HG03280 (cell line): ENCODE results near the gene CARMIL3.
"Not testable (repeated sequence)": the region's sequence is repeated elsewhere in the genome, so short reads cannot be mapped to it uniquely, and the experiment has no call there.

Experiments used
- ATAC-seq: cut with Tn5 transposase; IDR thresholded peaks from one replicate; pipeline ENCODE4 v1.9.1; 2021; ENCODE audit warnings: mild to moderate bottlenecking, moderate library complexity; ENCODE audit not compliant: unreplicated experiment

CARMIL3 gene

DNA sequence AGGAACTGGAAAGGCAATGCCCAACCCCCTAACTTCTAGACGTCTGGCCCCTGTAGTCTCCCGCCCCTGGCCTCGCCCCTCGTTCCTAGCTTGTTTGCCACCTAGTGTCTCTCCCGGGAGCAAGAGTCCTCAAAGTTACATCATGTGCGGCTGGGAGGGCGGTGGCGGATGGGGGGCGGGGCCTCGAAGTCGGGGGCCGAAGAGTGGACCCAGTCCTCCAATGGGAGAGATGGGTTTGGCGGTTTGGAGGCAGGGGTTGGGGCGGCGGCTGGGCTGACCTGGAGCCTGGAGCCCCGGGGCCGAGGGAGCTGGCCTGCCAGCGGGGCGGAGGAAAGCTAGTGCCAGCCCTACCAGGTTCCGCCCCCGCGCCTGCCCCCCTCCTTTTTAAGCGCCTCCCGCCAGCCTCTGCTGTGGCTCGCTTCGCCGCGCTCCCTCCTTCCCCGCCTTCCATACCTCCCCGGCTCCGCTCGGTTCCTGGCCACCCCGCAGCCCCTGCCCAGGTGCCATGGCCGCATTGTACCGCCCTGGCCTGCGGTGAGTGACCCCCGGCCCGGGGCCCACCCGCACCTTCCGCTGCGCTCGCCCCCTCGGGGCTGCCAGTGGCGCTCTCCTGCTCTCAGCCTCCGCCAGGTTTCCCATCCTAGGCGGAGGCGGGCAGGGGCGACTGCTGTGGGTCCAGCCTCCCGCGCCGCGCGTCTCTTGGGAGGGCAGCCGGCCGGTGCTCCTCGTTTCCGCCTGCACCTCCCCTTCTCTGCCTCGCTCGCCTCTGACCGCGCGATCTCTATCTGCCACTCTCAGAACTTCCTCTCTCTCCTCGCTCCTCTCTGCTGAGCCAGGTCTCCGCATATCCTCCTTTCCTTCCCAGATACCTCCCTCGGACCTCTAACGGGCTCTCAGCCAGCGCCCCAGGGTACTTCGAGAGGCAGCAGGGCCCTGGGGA is 42.4 kb downstream of the CARMIL3 start, which contains the start of gene PCK2:
PCK2 (plus strand) TSS at position 411 of the 940 bp plus-strand sequence; CDS start at position 506, 95 bp downstream.
- peak; percentile 55 for ATAC-seq

DNA sequence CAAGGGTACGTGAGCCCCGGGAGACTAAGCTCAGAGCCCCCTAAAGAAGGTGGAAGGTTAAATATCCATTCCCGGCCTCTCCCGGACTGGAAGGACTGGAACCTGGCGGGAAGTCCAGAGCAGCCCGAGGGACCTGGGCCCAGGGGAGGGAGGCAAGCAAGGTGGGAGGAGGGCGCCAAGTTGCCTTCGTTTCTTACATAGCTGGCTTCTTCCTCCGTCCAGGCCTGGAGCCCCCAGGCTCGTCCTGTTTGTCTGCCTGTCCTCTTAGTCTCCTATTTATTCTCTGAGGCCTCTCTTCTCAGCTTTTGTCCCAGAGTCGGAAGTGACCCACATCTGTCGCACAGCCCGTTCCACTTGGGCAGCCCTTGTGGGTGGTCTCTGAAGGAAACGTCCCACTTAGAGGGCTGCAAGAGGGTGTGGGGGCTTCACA is 43.0 kb downstream of the CARMIL3 start:
- ATAC-seq: no peak

DNA sequence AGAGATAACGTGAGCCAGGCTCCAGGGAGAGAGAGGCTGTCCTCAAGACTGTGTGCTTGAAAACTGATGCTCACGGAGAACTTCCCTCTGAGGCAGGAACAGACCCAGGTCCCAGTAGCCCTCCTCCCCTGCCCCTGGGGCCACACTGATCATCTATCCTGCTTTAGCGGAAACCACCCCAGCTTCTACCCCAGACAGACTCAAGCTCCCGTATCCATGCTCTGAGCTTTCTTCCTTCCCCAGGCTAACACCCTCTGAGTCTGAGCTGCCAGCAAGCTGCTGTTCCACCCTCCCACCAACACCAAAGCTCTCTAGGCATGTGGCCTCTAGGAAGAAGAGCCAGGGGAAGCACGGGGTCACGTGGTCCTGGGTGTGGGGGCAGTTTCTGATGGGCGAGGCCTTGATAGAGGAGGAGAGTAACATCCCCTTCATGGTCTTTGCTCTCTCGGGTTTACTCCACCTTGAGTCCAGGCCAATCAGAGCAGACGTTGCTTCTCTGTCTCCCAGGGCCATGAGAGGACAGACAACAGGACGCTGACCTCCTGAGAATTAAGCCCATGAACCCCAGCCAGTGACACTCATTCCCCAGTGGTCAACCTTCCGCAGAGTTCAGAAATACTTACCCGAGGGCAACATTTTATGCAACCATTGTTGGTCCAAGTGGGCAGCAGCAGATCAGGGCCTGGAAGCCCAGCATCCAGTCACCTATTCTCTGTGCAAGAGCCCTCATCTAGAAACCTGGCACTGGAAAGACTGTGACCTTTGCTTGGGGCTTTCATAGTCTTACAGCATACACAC is 43.7 kb downstream of the CARMIL3 start:
- ATAC-seq: peak; percentile 53

DNA sequence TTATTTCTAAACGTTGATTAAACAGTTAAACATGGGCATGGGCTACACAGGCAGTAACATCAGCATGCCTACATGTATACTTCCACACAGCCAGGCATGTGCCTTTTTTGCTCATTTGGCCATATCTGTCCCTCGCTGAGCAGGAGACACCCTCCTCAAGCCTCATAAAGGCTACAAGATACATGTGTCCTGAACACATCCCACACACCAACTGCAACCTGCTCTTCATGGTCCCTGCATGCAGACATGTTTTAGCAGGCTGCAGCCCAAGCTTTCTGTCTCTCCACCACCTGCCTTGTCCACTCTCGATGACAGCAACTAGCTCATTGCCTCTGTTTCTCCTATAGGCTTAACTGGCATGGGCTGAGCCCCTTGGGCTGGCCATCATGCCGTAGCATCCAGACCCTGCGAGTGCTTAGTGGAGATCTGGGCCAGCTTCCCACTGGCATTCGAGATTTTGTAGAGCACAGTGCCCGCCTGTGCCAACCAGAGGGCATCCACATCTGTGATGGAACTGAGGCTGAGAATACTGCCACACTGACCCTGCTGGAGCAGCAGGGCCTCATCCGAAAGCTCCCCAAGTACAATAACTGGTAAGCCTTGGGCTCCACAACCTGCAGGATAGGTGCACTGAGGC is 44.9 kb downstream of the CARMIL3 start:
- no peak for ATAC-seq

DNA sequence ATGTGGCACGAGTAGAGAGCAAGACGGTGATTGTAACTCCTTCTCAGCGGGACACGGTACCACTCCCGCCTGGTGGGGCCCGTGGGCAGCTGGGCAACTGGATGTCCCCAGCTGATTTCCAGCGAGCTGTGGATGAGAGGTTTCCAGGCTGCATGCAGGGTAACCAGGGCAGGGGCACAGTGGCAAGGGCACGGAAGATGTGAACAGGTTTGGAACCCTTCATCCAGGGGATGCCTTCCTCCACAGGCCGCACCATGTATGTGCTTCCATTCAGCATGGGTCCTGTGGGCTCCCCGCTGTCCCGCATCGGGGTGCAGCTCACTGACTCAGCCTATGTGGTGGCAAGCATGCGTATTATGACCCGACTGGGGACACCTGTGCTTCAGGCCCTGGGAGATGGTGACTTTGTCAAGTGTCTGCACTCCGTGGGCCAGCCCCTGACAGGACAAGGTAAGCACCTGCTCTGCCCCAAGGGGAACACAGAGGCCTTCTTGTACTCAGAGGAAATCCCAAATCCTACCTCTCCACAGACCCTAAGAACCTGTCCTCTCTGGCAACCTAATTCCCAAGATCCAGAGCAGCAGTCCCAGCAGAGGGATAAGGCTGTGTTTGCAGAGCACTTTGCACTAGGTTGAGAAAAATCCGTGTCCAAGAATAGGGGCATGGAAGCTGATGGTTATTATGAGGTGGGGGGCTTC is 46.6 kb downstream of the CARMIL3 start:
- ATAC-seq: no peak

DNA sequence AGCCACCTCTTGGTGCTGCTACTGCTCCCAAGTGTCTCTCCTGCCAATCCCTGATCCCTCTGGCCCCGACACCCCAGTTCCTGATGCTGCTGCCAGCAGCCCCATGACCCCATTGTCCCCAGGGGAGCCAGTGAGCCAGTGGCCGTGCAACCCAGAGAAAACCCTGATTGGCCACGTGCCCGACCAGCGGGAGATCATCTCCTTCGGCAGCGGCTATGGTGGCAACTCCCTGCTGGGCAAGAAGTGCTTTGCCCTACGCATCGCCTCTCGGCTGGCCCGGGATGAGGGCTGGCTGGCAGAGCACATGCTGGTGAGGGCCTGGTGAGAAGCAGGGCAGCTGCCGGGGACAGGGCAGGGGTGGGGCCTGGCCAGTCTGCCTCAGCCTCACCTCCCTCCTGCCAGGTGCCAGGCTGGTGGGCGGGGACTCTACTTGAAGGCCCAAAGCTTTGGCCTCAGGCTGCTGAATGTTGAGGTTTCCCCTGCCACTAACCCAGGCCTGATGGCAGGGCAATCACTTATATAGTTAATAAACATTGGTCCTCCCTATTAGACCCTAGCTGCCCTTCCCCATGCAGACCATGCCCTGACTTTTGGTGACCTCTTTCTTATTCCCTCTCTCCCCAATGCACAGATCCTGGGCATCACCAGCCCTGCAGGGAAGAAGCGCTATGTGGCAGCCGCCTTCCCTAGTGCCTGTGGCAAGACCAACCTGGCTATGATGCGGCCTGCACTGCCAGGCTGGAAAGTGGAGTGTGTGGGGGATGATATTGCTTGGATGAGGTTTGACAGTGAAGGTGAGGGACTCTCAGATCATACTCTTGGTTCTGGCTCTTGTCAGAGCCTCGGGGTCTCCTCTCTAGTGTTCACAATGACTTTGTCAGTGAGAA is 47.4 kb downstream of the CARMIL3 start:
- ATAC-seq: no peak

DNA sequence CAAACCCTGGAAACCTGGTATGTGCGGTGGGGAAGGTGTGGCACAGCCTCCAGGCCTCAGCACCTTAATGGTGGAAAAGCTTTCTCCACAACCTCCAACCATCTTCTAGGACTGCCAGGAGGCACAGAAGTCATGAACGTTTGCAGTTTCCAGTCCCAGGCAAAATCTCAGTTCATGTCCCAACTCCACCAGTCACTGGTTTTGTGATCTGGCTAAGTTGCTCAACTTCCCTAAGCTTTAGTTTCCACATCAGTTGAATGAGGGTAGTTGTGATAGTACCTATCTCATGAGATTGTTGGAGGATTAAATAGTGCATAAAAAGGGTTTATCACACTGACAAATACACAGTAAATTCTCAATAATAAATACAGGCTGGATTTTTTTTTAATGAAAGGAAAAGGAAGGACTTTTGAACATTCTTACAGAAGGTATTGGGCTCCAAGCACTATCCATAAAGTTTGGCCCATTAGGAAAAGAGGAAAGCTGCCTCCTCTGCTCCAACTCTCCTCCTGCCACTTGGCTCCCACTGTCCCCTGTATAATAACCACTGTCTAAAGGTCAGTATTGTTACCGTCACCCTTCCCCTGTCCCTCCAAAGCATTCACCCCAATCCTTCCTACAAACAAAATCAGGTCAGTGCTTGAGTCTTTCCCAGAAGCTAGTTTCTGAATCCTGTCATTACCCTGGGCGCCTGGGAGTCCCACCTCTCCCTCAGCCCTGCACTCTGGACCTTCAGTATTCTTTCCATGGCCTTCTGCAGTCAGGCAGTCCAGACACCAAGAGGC is 48.6 kb downstream of the CARMIL3 start:
- no peak for ATAC-seq

DNA sequence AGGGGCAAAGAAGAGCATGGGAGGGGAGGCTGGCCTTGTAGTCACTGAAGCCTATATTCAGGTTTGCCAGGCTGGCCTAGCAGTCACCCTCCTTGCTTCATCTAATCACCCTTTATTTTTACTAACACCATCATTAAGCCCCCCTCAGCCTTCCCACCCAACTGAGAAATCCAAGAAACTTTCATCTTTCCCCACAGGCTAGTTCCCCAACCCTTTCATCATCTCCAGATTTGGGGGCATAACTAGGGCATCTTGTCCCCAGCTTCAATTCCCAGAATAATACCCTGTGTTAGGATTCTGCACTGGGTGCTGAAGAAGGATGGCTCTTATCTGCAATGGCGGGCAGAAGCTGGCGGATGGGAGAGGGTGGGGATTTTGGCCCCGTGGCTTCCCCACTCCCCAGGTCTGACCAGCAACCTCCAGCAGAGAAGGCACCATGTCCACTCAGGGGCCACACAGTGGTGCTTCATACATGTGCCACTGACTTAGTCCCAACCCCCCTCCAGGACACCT is 49.2 kb downstream of the CARMIL3 start:
- no peak for ATAC-seq

DNA sequence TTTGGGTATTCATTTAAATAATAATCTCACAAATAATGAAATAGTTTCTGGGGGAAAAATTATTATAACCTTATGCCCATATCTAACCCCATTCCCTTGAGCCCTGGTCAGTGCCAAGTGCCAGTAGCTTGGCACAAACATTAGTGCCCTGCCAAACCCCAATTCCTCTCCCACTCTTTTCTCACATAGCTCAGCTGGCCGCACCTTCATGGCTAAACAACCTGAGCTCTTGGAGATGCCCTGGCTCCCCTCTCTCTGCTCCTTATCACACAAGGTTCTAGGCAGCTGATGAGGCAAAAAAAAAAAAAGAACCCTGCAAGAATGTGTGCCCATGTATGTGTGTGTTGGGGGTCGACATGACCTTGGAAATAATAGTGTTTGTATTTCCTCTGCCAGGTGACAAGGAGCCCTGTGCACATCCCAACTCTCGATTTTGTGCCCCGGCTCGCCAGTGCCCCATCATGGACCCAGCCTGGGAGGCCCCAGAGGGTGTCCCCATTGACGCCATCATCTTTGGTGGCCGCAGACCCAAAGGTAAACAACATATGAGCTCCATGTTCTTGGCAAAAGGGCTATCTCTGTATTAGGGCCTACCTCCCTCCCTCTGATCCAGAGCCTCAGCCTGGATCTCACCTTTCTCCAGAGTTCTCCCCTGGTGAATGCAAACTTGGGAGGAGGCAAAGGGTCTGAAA is 50.7 kb downstream of the CARMIL3 start:
- ATAC-seq: no peak

DNA sequence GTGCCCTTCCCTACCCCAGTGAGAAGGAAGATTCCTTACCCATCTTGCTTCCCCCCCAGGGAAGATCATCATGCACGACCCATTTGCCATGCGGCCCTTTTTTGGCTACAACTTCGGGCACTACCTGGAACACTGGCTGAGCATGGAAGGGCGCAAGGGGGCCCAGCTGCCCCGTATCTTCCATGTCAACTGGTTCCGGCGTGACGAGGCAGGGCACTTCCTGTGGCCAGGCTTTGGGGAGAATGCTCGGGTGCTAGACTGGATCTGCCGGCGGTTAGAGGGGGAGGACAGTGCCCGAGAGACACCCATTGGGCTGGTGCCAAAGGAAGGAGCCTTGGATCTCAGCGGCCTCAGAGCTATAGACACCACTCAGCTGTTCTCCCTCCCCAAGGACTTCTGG is 51.6 kb downstream of the CARMIL3 start:
- no peak for ATAC-seq

DNA sequence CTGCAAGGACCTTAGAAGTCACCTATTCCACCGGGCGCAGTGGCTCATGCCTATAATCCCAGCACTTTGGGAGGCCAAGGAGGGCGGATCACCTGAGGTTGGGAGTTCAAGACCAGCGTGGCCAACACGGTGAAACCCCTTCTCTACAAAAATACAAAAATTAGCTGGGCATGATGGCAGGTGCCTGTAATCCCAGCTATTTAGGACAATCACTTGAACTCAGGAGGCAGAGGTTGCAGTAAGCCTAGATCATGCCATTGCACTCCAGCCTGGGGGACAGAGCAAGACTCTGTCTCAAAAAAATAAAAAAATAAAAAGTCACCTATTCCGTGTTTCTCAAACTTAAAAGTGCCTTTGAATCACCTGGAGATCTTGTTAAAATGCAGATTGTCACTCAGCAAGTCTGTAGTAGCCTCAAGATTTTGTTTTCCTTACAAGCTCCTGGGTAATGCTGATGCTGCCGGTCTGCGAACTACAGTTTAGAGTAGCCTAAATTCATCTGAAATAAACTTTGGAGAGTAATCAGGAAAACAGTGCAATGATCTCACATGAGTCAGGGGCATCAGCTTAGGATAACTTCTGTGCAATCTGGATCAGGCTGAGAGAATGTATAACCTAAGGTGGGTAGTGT is 53.9 kb downstream of the CARMIL3 start:
- ATAC-seq: not testable (repeated sequence)

DNA sequence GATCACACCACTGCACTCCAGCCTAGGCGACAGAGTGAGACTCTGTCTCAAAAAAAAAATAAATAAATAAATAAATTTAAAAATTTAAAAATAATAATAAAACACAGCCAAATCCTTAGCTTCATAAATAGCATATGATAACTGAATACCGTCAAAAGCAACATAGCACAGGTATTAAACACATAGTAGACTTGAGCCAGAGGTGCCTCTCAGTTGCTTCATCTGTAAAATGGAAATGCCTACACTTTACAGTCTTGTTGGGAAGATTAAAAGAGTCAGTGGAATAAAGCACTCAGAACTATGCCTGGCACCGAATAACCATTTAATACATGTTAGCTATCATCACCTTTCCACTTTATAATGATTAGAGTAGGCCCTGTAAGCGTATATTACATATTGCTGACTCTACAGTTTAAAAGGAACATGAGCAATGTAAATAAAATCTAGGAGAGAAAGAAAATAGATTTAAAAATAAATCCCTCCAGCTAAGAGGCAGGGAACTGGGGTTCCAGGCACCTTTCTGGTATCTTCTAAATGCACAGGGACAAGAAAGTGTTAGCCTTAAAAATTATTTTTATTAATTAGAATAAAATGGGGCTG is 55.0 kb downstream of the CARMIL3 start:
- ATAC-seq: no peak

DNA sequence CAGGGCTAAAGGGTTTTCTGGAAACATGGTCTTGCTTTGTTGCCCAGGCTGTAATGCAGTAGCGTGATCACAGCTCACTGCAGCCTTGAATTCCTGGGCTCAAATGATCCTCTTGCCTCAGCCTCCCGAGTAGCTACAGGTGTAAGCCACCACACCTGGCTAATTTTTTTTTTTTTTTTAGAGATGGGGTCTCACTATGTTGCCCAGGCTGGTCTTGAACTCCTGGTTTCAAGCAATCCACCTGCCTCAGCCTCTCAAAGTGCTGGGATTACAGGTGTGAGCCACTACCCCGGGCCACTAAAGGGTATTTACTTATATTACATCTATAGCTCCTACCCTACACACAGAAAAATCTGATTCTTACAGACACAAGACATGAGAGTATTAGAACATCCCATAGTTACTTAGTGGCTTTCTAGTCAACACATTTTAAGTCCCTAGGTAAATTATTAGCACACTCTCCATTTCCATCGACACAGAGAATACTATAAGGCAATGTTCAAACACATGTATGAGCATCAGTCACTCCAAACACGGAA is 56.6 kb downstream of the CARMIL3 start:
- ATAC-seq: no peak

DNA sequence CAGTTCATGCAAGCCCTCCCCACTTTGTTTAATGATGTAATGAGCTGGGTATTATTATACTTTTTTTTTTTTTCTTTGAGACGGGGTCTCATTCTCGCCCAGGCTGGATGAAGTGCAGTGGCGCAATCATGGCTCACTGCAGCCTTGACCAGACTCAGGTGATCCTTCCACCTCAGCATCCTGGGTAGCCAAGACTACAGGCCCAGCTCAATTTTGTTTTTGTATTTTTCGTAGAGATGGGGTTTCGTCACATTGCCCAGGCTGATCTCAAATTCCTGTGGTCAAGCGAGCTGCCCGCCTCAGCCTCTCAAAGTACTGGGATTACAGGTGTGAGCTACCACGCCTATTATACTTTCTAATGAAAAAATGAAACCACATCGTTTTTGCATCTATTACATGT is 58.3 kb downstream of the CARMIL3 start:
- no peak for ATAC-seq

DNA sequence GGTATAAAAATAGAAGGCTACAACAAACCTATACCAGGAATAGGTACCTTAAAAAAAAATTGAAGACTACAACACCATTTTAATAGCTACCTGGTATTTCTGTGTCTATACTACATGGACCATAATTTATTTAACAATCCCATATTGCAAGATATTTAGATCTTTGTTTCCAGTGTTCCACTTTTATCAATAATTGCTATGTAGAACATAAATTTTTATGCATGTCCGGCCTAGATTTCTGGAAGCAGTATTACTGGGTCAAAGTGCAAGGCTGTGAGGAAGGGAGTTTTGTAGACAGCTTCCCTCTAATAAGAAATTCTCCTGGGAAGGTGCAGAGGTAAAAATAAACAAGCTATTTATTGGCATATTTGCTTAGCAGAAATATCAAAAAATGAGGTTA is 58.7 kb downstream of the CARMIL3 start:
- ATAC-seq: no peak

DNA sequence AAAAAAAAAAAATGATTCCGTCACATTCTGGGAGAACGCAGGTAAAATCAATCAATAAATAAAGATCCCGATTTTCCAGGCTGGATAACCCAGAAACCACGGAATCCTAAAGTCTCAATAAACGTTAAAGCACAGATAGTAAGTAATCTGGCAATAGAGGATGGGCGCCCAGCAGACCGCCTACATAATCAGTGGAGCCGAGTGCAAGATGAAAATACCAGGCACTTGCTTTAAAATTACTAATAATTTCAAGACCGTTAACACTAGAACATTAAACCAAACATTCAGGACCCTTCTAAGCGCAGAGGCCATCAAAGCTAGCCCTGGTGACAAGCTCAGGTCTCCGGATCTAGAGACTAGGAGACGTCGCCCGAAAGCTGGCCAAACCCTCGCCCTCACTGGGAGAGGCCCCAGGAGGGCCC is 61.6 kb downstream of the CARMIL3 start:
- no peak for ATAC-seq
